MCF 10A (cell line): ENCODE results near the gene ANKRD50. TPM values are rescaled to one million over a fixed set of nuclear protein-coding genes. Genes with fewer than 3 reads are reported as not detected.

ENCODE experiments used
- BruUV-seq: library from RNA; stranded (reverse); fragments of 400-500 nt; replicated peaks from 2 replicates; lab custom pipeline; 2021; lab: Mats Ljungman, UMichigan
- CTCF ChIA-PET: fragments of 300-600 bp; sonication (Branson Sonifier 250); formaldehyde crosslinking; extraction: SDS; loops from one replicate; lab custom pipeline; 2021; ENCODE audit warnings: antibody characterized with exemption, inconsistent platforms; lab: Yijun Ruan, JAX
- POLR2A ChIA-PET: fragments of 300-600, 350-650 bp; sonication (Branson Sonifier 250); formaldehyde crosslinking; extraction: SDS; loops from one replicate; lab custom pipeline; 2020; ENCODE audit warnings: antibody characterized with exemption, inconsistent platforms; lab: Yijun Ruan, JAX
- DNase-seq: peaks from one replicate; pipeline ENCODE4 v3.0.0-alpha.2; 2018; ENCODE audit not compliant: unreplicated experiment
- H3K27ac Mint-ChIP-seq: one replicate; pipeline ENCODE4 v1.8.0; 2022; ENCODE audit warnings: mild to moderate bottlenecking, low read depth, mixed read lengths; ENCODE audit not compliant: unreplicated experiment
- H3K27me3 Mint-ChIP-seq: one replicate; pipeline ENCODE4 v1.8.0; 2022; ENCODE audit warnings: mixed read lengths; ENCODE audit not compliant: insufficient read depth, unreplicated experiment
- H3K36me3 Mint-ChIP-seq: one replicate; pipeline ENCODE4 v1.8.0; 2022; ENCODE audit warnings: mild to moderate bottlenecking, moderate library complexity, mixed read lengths; ENCODE audit not compliant: insufficient read depth, unreplicated experiment
- H3K4me1 Mint-ChIP-seq: one replicate; pipeline ENCODE4 v1.8.0; 2022; ENCODE audit warnings: mixed read lengths; ENCODE audit not compliant: insufficient read depth, unreplicated experiment
- H3K4me3 Mint-ChIP-seq: one replicate; pipeline ENCODE4 v1.8.0; 2022; ENCODE audit warnings: mild to moderate bottlenecking, moderate library complexity, mixed read lengths; ENCODE audit not compliant: unreplicated experiment
- H3K9me3 Mint-ChIP-seq: one replicate; pipeline ENCODE4 v1.8.0; 2022; ENCODE audit warnings: mixed read lengths; ENCODE audit not compliant: unreplicated experiment
- intact Hi-C: fragments of 100-400 bp; cut with micrococcal nuclease; formaldehyde crosslinking; loops from 2 replicates; pipeline ENCODE4 v1.14.1; 2022
- total RNA-seq: library from RNA; stranded (reverse); gene quantifications from 2 replicates; pipeline ENCODE4 v1.2.3, GENCODE V29; 2022
- TF ChIP-seq, protein P1 (sequence below): fragments of 200-600 bp; IDR thresholded peaks from one replicate; pipeline ENCODE4 v1.8.0; 2022; ENCODE audit warnings: antibody characterized with exemption, mild to moderate bottlenecking; ENCODE audit not compliant: unreplicated experiment

Gene ANKRD50
- total RNA-seq, 1 experiment from 2014 or later = 44.1 TPM

DNA sequence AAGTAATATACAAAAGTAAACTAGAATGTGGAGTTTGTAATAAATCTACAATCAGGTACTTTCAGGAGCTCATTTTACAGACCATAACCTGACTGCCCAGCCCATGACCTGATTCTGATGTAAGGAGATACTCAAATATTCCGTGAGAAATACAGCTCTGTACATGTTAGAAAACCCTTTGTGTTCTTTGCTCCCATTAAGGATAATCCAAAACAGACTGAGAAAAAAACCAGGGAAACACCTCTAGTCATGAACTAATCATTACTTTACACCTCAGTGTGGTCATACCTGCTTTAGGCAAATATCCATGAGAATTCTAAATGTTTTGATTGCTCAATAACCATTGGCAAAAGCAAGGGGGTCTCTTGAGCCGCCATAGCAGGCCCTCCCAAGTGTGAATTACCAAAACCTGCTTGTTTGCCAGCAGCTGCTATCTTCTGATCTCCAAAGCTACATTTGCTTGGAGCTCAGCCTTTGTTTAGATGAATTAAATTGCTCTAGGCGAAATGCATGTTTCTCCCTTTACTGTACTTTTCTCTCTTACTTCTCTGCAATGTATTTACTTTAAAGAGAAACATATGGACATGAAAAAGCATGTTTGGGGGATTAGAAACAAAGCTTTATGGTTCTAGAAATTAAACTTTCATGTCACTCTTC lies 79.1 kb downstream of the ANKRD50 start:
- DNase-seq = no peak
- ChIA-PET CTCF (interaction anchor here (0.6 to 1.5 kb wide), 2 partner anchors 75 to 650 kb away, joined by 3 to 4 read pairs; no protein-coding TSS in a partner anchor), POLR2A (interaction anchor here (0.6 to 1.4 kb wide), 3 partner anchors 9 to 87 kb away, joined by 3 read pairs; no protein-coding TSS in a partner anchor)
- peaks cover 16% of the 10 kb centered on the region for H3K36me3 Mint-ChIP-seq
- intact Hi-C loops = no loop called here
- BruUV-seq = no TSS peak
- no peaks in the 10 kb centered on the region for H3K9me3 Mint-ChIP-seq
- no peak overlapping the region for H3K27ac Mint-ChIP-seq
- H3K4me1 Mint-ChIP-seq = peaks cover 9% of the 10 kb centered on the region
- H3K4me3 Mint-ChIP-seq = no peak overlapping the region
- TF ChIP-seq, protein P1, sequence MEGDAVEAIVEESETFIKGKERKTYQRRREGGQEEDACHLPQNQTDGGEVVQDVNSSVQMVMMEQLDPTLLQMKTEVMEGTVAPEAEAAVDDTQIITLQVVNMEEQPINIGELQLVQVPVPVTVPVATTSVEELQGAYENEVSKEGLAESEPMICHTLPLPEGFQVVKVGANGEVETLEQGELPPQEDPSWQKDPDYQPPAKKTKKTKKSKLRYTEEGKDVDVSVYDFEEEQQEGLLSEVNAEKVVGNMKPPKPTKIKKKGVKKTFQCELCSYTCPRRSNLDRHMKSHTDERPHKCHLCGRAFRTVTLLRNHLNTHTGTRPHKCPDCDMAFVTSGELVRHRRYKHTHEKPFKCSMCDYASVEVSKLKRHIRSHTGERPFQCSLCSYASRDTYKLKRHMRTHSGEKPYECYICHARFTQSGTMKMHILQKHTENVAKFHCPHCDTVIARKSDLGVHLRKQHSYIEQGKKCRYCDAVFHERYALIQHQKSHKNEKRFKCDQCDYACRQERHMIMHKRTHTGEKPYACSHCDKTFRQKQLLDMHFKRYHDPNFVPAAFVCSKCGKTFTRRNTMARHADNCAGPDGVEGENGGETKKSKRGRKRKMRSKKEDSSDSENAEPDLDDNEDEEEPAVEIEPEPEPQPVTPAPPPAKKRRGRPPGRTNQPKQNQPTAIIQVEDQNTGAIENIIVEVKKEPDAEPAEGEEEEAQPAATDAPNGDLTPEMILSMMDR = no peak
- no peaks in the 10 kb centered on the region for H3K27me3 Mint-ChIP-seq

DNA sequence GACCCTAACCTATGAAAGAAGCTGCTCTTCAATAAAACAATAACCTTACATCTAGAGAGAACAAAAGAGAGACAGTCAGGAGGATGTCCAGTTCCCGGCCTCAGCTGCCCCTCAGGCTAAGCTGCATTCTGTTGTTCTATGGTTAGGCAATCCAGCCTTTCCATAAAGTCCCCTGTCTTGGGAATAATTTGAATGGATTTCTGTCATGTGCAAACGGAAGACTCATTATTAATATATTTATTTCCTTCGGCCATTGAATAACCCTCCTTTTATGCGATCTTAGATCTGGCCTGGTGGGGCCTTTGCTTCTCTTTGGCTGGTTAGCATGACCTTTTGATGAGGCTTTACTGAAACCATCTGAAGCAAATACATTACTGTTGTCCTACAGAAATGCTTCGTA lies 80.1 kb downstream of the ANKRD50 start:
- peaks cover 9% of the 10 kb centered on the region for H3K4me1 Mint-ChIP-seq
- CTCF ChIA-PET = interaction anchor here (1.5 kb wide), 1 partner anchor 651 kb away, joined by 4 read pairs; no protein-coding TSS in a partner anchor
- no TSS peak for BruUV-seq

DNA sequence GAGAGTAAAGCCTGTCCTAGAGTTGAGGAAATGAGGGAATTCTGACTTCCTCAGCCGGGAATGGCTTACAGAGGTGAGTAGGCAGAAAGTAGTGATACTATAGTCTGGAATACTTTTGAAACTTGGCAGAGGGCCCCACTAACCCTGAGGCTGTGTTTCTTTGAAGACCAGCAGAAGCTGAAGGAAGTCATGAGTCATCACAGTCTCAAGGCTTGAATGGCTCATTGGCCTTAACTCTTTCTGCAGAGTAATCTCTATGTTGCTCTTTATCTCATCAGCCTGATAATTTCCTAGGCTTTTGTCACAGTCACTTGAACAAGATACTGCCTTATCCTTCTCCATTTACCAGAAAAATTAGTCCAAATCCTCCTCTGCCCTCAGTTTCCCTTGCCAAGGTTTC lies 80.8 kb downstream of the ANKRD50 start:
- ChIA-PET CTCF (interaction anchor here (1.5 kb wide), 1 partner anchor 652 kb away, joined by 4 read pairs; no protein-coding TSS in a partner anchor), POLR2A (interaction anchor here (0.6 to 1.6 kb wide), 2 partner anchors 8 to 11 kb away, joined by 3 to 5 read pairs; no protein-coding TSS in a partner anchor)
- intact Hi-C loops = no loop called here
- H3K4me3 Mint-ChIP-seq = no peak overlapping the region
- peaks cover 9% of the 10 kb centered on the region for H3K4me1 Mint-ChIP-seq
- H3K27ac Mint-ChIP-seq = peak overlapping the region; percentile 87
- TF ChIP-seq, protein P1 = no peak
- DNase-seq = peak; percentile 98
- peaks cover 12% of the 10 kb centered on the region for H3K36me3 Mint-ChIP-seq
- no peaks in the 10 kb centered on the region for H3K27me3 Mint-ChIP-seq
- no peaks in the 10 kb centered on the region for H3K9me3 Mint-ChIP-seq
- no TSS peak for BruUV-seq

More for the DNA sequence above, 80.1 kb downstream of the ANKRD50 start:
- DNase-seq = no peak
- H3K27ac Mint-ChIP-seq = peak overlapping the region; percentile 87
- TF ChIP-seq, protein P1 = no peak
- POLR2A ChIA-PET = no interaction called here
- H3K36me3 Mint-ChIP-seq = peaks cover 13% of the 10 kb centered on the region
- H3K27me3 Mint-ChIP-seq = no peaks in the 10 kb centered on the region
- H3K4me3 Mint-ChIP-seq = no peak overlapping the region
- intact Hi-C loops = no loop called here
- H3K9me3 Mint-ChIP-seq = no peaks in the 10 kb centered on the region

DNA sequence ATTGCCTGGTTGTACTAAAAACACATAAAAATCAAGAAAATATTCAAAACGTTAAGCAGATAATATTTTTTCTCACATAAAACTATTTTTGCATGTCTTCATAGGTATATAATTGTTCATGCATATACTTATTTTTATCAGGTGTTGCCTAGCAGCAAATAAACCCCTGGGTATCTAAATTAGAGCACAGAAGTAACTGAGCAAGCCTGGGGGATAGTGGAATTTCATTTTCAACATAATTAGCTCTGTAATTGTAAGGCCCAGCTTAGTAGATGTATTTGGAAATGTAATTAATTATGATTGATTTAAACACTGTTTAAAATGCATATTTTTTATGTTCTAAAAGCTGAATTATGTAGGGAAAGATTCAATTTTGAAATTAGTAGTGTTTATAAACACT lies 82.9 kb downstream of the ANKRD50 start:
- intact Hi-C loops = no loop called here
- H3K4me3 Mint-ChIP-seq = no peak overlapping the region
- H3K4me1 Mint-ChIP-seq = peaks cover 9% of the 10 kb centered on the region
- DNase-seq = no peak
- ChIA-PET POLR2A (no interaction called here), CTCF (no interaction called here)
- BruUV-seq = no TSS peak
- H3K36me3 Mint-ChIP-seq = peaks cover 19% of the 10 kb centered on the region
- H3K9me3 Mint-ChIP-seq = no peaks in the 10 kb centered on the region
- H3K27me3 Mint-ChIP-seq = no peaks in the 10 kb centered on the region
- no peak overlapping the region for H3K27ac Mint-ChIP-seq
- TF ChIP-seq, protein P1 = no peak
